K562 (cell line): Measurements from ENCODE around the gene LRRC25. TPM values are rescaled to one million over a fixed set of nuclear protein-coding genes. Genes with fewer than 3 reads are reported as not detected.

Experiments used
- CTCFL ChIP-seq: IDR thresholded peaks from 2 replicates; pipeline ENCODE4 v1.6.1; 2011; ENCODE audit warnings: borderline replicate concordance, low read depth, mild to moderate bottlenecking, moderate library complexity, low read length; ENCODE audit not compliant: insufficient read depth, poor library complexity, severe bottlenecking
- EHMT2 ChIP-seq: fragments of 450-650 bp; IDR thresholded peaks from 2 replicates; pipeline ENCODE4 v1.6.1; 2018; ENCODE audit warnings: antibody characterized with exemption
- ELK1 ChIP-seq: sonication (generic); formaldehyde crosslinking; IDR thresholded peaks from 2 replicates; pipeline ENCODE4 v1.8.1; 2022; ENCODE audit warnings: missing genetic modification reagents
- FOXM1 ChIP-seq, 2 experiments: fragments of 450-650 bp in 1 of 2; sonication (generic) in 1 of 2; formaldehyde crosslinking in 1 of 2; IDR thresholded peaks; 2 replicates each; pipeline versions ENCODE4 v1.6.1 to v1.9.0; 2017 to 2022; ENCODE audit warnings: low read depth in 2 of 2, mild to moderate bottlenecking in 2 of 2, missing genetic modification reagents in 1 of 2, moderate library complexity in 1 of 2
- HLTF ChIP-seq: fragments of 450-650 bp; IDR thresholded peaks from 2 replicates; pipeline ENCODE4 v1.6.1; 2016
- LCOR ChIP-seq: sonication (generic); formaldehyde crosslinking; IDR thresholded peaks from 2 replicates; pipeline ENCODE4 v1.8.0; 2022; ENCODE audit warnings: mild to moderate bottlenecking, missing genetic modification reagents
- NFIC ChIP-seq: fragments of 450-650 bp; IDR thresholded peaks from 2 replicates; pipeline ENCODE4 v1.6.1; 2017; ENCODE audit warnings: mild to moderate bottlenecking, inconsistent platforms
- SIRT6 ChIP-seq: IDR thresholded peaks from one replicate; pipeline ENCODE4 v1.6.1; 2012; ENCODE audit warnings: low read depth, mild to moderate bottlenecking, control low read depth, inconsistent platforms, low read length, moderate library complexity
- TSHZ1 ChIP-seq: fragments of 250-450 bp; sonication (Bioruptor Pico); IDR thresholded peaks from 2 replicates; pipeline ENCODE4 v1.4.0; 2020; ENCODE audit warnings: mild to moderate bottlenecking, moderate library complexity
- ZBTB43 ChIP-seq: sonication (generic); formaldehyde crosslinking; IDR thresholded peaks from 2 replicates; pipeline ENCODE4 v1.8.0; 2023; ENCODE audit warnings: mild to moderate bottlenecking, missing genetic modification reagents
- ZBTB5 ChIP-seq: fragments of 450-650 bp; IDR thresholded peaks from 2 replicates; pipeline ENCODE4 v1.6.1; 2017; ENCODE audit warnings: antibody characterized with exemption
- ZNF134 ChIP-seq: fragments of 250-450 bp; sonication (Bioruptor Pico); conservative IDR thresholded peaks from 2 replicates; pipeline ENCODE4 v1.4.0; 2020
- ZNF146 ChIP-seq: IDR thresholded peaks from one replicate; pipeline ENCODE4 v1.6.1; 2018; ENCODE audit warnings: missing compliant biosample characterization; ENCODE audit not compliant: unreplicated experiment
- ZNF263 ChIP-seq: sonication (generic); formaldehyde crosslinking; IDR thresholded peaks from 2 replicates; pipeline ENCODE4 v1.8.0; 2022; ENCODE audit warnings: mild to moderate bottlenecking, missing genetic modification reagents, borderline replicate concordance
- ZNF707 ChIP-seq: fragments of 250-450 bp; sonication (Bioruptor Pico); conservative IDR thresholded peaks from 2 replicates; pipeline ENCODE4 v1.8.0; 2022; ENCODE audit warnings: inconsistent platforms, mild to moderate bottlenecking, moderate library complexity
- ZZZ3 ChIP-seq: fragments of 450-650 bp; IDR thresholded peaks from 2 replicates; pipeline ENCODE4 v1.6.1; 2016; ENCODE audit warnings: antibody characterized with exemption, mild to moderate bottlenecking, moderate library complexity
- polyA plus RNA-seq, 8 experiments: library from polyadenylated mRNA; depleted of rRNA in 4 of 8; stranded (reverse) in 5 of 8; unstranded in 3 of 8; fragments of >200 nt; fragmentation: Nextera tagmentation in 2 of 8; fragmentation: Illumina TruSeq in 1 of 8; extraction: Ambion mirVana in 2 of 8; extraction: Trizol in 1 of 8; gene quantifications; 2 replicates each; pipeline versions ENCODE4 v1.2.1 to v1.2.3, GENCODE V29; 2011 to 2014; ENCODE audit warnings: inconsistent platforms in 1 of 8, missing spikeins in 1 of 8
- total RNA-seq, 7 experiments: library from RNA; depleted of rRNA in 6 of 7; stranded (reverse); fragments of >200 nt in 6 of 7; fragmentation: Illumina TruSeq in 2 of 7; extraction: Trizol in 2 of 7; gene quantifications; 2 replicates each; pipeline versions ENCODE4 v1.2.1 to v1.2.3, GENCODE V29; 2011 to 2021; ENCODE audit warnings: low replicate concordance in 1 of 7

LRRC25 gene
- total and polyA plus RNA-seq, 9 of the 15 experiments (the other 6 are each of a cell fraction or from before 2014, with no cell fraction given) = 0.07 to 0.36 (median 0.10) TPM; not detected in 3

- TF ChIP-seq ZBTB5 (no peak), FOXM1 (IDR thresholded peaks at IDR 0.05; ENCODE audit: low read depth) (0 out of 2 replicates have a peak, but pooled peaks have one; percentile 19), FOXM1 (CRISPR knock-in tag; IDR thresholded peaks at IDR 0.05; ENCODE audit: low read depth) (no peak), ZNF134 (CRISPR knock-in tag) (no peak), ELK1 (no peak), ZNF707 (CRISPR knock-in tag) (no peak), LCOR (CRISPR knock-in tag) (0 out of 2 replicates have a peak, but pooled peaks have one; percentile 29), ZNF146 (CRISPR knock-in tag) (no peak), NFIC (0 out of 2 replicates have a peak, but pooled peaks have one; percentile 31), ZZZ3 (no peak), ZNF263 (CRISPR knock-in tag) (no peak; the same call in 1 of the 2 replicates), SIRT6 (no peak), HLTF (no peak), ZBTB43 (CRISPR knock-in tag) (no peak), EHMT2 (no peak), TSHZ1 (CRISPR knock-in tag) (no peak), CTCFL (no peak)
These were observed 41.1 kb upstream of the LRRC25 start (continued) for GRCh38 chr19:18438331-18439024.
